Erythroblast (primary cell): Measurements from ENCODE around the gene CCHCR1.

Experiments
- GATA1 ChIP-seq: IDR thresholded peaks from 2 replicates; pipeline ENCODE4 v1.6.1; 2011; ENCODE audit warnings: low read depth, mild to moderate bottlenecking, control low read depth, low read length, moderate library complexity
- POLR2A ChIP-seq: IDR thresholded peaks from 2 replicates; pipeline ENCODE4 v1.6.1; 2011; ENCODE audit warnings: mild to moderate bottlenecking, low read length

- TF ChIP-seq POLR2A (no peak), GATA1 (no peak)
Observed at GRCh38 chr6:31113861-31114540, 43.6 kb downstream of the CCHCR1 start.
